T-cell (primary cell): ENCODE measurements around the gene GFAP. TPM values are rescaled to one million over a fixed set of nuclear protein-coding genes. Genes with fewer than 3 reads are reported as not detected.
A peak's percentile ranks its signal among the peaks of the same experiment; 100 is the strongest.

ENCODE experiments used
- ATAC-seq, 4 experiments: fragments of 200-7000 bp in 3 of 4; fragments of 150-1000 bp in 1 of 4; cut with Tn5 transposase; replicated peaks in 1 of 4; 1 replicate in 3 of 4; 2 replicates in 1 of 4; pipeline ENCODE4 v1.10.0; 2021; ENCODE audit warnings: moderate library complexity in 3 of 4, mild to moderate bottlenecking in 2 of 4, moderate number of reproducible peaks in 1 of 4
- CTCF ChIA-PET, 2 donors: fragments of 300-600 bp; sonication (Branson Sonifier 250); formaldehyde crosslinking; loops; one replicate each; lab custom pipeline; 2022; ENCODE audit warnings: antibody characterized with exemption in 2 of 2; lab: Charles Lee
- POLR2A ChIA-PET, 2 donors: fragments of 300-600 bp; sonication (Branson Sonifier 250); formaldehyde crosslinking; loops; one replicate each; lab custom pipeline; 2022; ENCODE audit warnings: antibody characterized with exemption in 2 of 2; lab: Charles Lee
- DNase-seq, 35 experiments: peaks; one replicate each; pipeline versions ENCODE4 v3.0.0 to v3.0.0-alpha.2; 2013 to 2023
- H3K27ac ChIP-seq: one replicate; pipeline ENCODE4 v1.5.1; 2013; ENCODE audit warnings: low read length
- H3K27me3 ChIP-seq, 2 experiments: replicated peaks in 1 of 2; 1 replicate in 1 of 2; 2 replicates in 1 of 2; pipeline versions ENCODE4 v1.6.1 to v1.7.0; 2013; ENCODE audit warnings: low read length in 1 of 2, mixed read lengths in 1 of 2; ENCODE audit not compliant: control insufficient read depth in 2 of 2, insufficient read depth in 2 of 2; ENCODE audit errors: extremely low read depth in 1 of 2
- H3K36me3 ChIP-seq, 2 donors: 1 replicate in 1 of 2; 2 replicates in 1 of 2; pipeline versions ENCODE4 v1.6.1 to v1.7.0; 2013; ENCODE audit warnings: low read length in 1 of 2; ENCODE audit not compliant: control insufficient read depth in 2 of 2, insufficient read depth in 1 of 2; ENCODE audit errors: extremely low read depth in 1 of 2
- H3K4me1 ChIP-seq, 2 experiments: 1 replicate in 1 of 2; 2 replicates in 1 of 2; pipeline versions ENCODE4 v1.6.1 to v1.7.0; 2013; ENCODE audit warnings: low read length in 2 of 2, mixed read lengths in 1 of 2; ENCODE audit not compliant: insufficient read depth in 2 of 2, control insufficient read depth in 1 of 2; ENCODE audit errors: extremely low read depth in 1 of 2
- H3K4me3 ChIP-seq, 2 donors: 1 replicate in 1 of 2; 2 replicates in 1 of 2; pipeline versions ENCODE4 v1.5.1 to v1.7.0; 2013; ENCODE audit warnings: mild to moderate bottlenecking in 2 of 2, low read length in 1 of 2, moderate library complexity in 1 of 2; ENCODE audit not compliant: control insufficient read depth in 1 of 2; ENCODE audit errors: extremely low read depth in 1 of 2
- H3K9me3 ChIP-seq: 2 replicates; pipeline ENCODE4 v1.7.0; 2013
- H3K27ac Mint-ChIP-seq, 2 donors: one replicate each; pipeline ENCODE4 v1.8.0; 2020 to 2021; ENCODE audit warnings: mild to moderate bottlenecking in 2 of 2, mixed read lengths in 2 of 2
- H3K27me3 Mint-ChIP-seq, 2 donors: one replicate each; pipeline ENCODE4 v1.8.0; 2021 to 2022; ENCODE audit warnings: mixed read lengths in 2 of 2
- H3K36me3 Mint-ChIP-seq: one replicate; pipeline ENCODE4 v1.8.0; 2021; ENCODE audit warnings: mixed read lengths
- H3K4me1 Mint-ChIP-seq, 3 donors: one replicate each; pipeline ENCODE4 v1.8.0; 2020 to 2022; ENCODE audit warnings: mixed read lengths in 3 of 3, mild to moderate bottlenecking in 1 of 3
- H3K4me3 Mint-ChIP-seq, 3 donors: one replicate each; pipeline ENCODE4 v1.8.0; 2020 to 2022; ENCODE audit warnings: mild to moderate bottlenecking in 3 of 3, mixed read lengths in 3 of 3, moderate library complexity in 3 of 3
- H3K9me3 Mint-ChIP-seq, 3 donors: one replicate each; pipeline ENCODE4 v1.8.0; 2020 to 2022; ENCODE audit warnings: mixed read lengths in 3 of 3
- WGBS: methylation state at CpG from one replicate; pipeline ENCODE4 v1.1.5; 2013; ENCODE audit warnings: missing lambda C conversion rate; ENCODE audit not compliant: insufficient coverage; 5-methylcytosine and 5-hydroxymethylcytosine counted together
- total RNA-seq, 35 experiments: library from RNA in 6 of 35; stranded (reverse) in 6 of 35; fragments of 120-200 nt in 1 of 35; gene quantifications; one replicate each; pipeline versions ENCODE4 v1.2.1 to v1.2.4 and lab custom pipeline; 2013 to 2026

GFAP gene
- total RNA-seq, 5 donors from 2014 or later (not counting 1 experiment from before 2014, with no cell fraction given) = not detected

DNA sequence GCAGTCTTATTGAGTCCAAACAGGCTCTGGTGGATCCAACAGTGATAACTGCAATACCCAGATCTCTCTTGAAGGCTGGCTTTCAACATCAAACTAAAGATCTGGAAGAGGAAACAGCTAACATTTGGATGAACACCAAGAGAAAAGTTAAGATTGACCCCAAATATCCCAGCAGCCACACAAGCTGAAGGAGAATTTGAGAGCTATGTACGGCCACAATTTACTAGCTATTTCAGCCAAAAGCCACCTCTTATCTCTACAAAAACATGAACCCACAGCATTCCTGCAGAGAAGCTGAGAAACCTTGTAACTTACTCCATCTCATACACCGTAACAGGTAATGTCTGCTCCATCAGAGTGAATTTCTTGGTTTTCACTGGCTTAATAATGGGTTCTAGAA is 30.4 kb downstream of the GFAP start:
- Histone ChIP-seq H3K27me3 (no peaks in the 10 kb centered on the region), H3K4me3 (no peak overlapping the region), H3K27ac (no peak overlapping the region), H3K36me3 (peaks cover 9 to 74% of the 10 kb centered on the region in 2 donors), H3K4me1 (peaks cover 16 to 27% of the 10 kb centered on the region in 2 experiments), H3K9me3 (no peaks in the 10 kb centered on the region)
- WGBS = 100% methylated on average over 1 of the region's 2 CpGs
- Mint-ChIP-seq H3K27me3 (no peaks in the 10 kb centered on the region), H3K27ac (no peak overlapping the region), H3K4me1 (peaks cover 0 to 10% (median 5%) of the 10 kb centered on the region in 3 donors), H3K9me3 (no peaks in the 10 kb centered on the region), H3K4me3 (no peak overlapping the region), H3K36me3 (peaks cover 31% of the 10 kb centered on the region)
- ATAC-seq (no peak), DNase-seq (no peak)
- ChIA-PET CTCF (interaction anchor here in 1 of 2 donors (0.6 kb wide), 1 partner anchor 323 kb away, joined by 3 read pairs; no protein-coding TSS in a partner anchor), POLR2A (no interaction called here)

DNA sequence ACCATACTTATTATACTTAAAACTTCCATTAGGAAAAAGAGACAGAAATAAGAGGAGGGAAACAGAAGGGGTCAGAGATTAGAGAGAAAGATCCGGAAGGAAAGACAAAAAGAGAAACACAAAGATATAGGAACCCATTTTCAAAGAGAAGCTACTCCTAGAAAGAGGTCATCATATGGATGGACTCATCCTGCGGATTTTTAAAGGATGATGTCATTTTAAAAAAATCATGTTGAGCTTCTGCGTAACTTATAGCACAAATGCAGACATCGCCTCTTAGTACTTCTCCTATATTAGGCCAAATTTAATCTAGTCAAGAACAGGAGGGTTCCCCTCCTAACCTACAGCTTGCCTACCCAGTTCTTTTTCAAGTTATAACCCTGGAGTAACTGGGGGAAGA is 34.2 kb downstream of the GFAP start:
- Histone ChIP-seq H3K4me3 (no peak overlapping the region), H3K27ac (no peak overlapping the region), H3K4me1 (no peaks in the 10 kb centered on the region), H3K36me3 (peaks cover 9 to 88% of the 10 kb centered on the region in 2 donors), H3K9me3 (no peaks in the 10 kb centered on the region), H3K27me3 (no peaks in the 10 kb centered on the region)
- ChIA-PET POLR2A (no interaction called here), CTCF (interaction anchor here (0.6 to 1.5 kb wide), 3 partner anchors 106 to 168 kb away, joined by 3 to 5 read pairs (median 3); no protein-coding TSS in a partner anchor)
- Mint-ChIP-seq H3K27ac (no peak overlapping the region), H3K4me3 (no peak overlapping the region), H3K27me3 (no peaks in the 10 kb centered on the region), H3K36me3 (peaks cover 46% of the 10 kb centered on the region), H3K9me3 (no peaks in the 10 kb centered on the region), H3K4me1 (peaks cover 0 to 3% (median 0%) of the 10 kb centered on the region in 3 donors)
- ATAC-seq (no peak), DNase-seq (no peak)
- 100% methylated on average over 1 of the region's 4 CpGs for WGBS

DNA sequence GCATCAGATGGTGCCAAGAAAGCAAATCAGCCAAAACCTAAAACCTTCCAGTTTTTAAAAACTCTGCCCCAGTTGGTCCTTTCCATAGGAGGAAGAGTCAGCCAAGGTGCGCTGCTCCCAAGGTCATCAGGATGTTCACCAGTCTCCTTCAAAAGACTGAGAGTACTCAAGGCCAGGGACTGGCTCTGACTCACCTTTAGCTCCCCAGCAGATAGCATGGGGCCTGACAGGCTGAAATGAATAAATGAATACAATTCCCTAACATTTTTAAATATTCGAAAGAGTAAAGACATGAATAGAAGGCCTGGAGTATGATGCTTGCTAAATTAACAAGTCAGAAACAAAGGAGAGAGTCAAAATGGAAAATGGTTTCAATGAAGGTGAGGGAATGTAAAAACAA is 35.2 kb downstream of the GFAP start:
- ATAC-seq (no peak), DNase-seq (no peak)
- H3K36me3 ChIP-seq = peaks cover 9 to 86% of the 10 kb centered on the region in 2 donors
- no peaks in the 10 kb centered on the region for H3K4me1 ChIP-seq
- no peak overlapping the region for H3K27ac Mint-ChIP-seq
- H3K4me3 Mint-ChIP-seq = no peak overlapping the region
- no peaks in the 10 kb centered on the region for H3K9me3 ChIP-seq
- POLR2A ChIA-PET = no interaction called here
- no CpG with 5 or more reads among the region's 2 CpGs for WGBS
- H3K9me3 Mint-ChIP-seq = no peaks in the 10 kb centered on the region
- H3K27me3 ChIP-seq = no peaks in the 10 kb centered on the region
- H3K4me1 Mint-ChIP-seq = peaks cover 0 to 3% (median 0%) of the 10 kb centered on the region in 3 donors
- peaks cover 50% of the 10 kb centered on the region for H3K36me3 Mint-ChIP-seq
- CTCF ChIA-PET = interaction anchor here in 1 of 2 donors (0.5 to 1.5 kb wide), 2 partner anchors 102 to 140 kb away, joined by 3 read pairs; no protein-coding TSS in a partner anchor
- no peak overlapping the region for H3K4me3 ChIP-seq
- no peaks in the 10 kb centered on the region for H3K27me3 Mint-ChIP-seq
- no peak overlapping the region for H3K27ac ChIP-seq

DNA sequence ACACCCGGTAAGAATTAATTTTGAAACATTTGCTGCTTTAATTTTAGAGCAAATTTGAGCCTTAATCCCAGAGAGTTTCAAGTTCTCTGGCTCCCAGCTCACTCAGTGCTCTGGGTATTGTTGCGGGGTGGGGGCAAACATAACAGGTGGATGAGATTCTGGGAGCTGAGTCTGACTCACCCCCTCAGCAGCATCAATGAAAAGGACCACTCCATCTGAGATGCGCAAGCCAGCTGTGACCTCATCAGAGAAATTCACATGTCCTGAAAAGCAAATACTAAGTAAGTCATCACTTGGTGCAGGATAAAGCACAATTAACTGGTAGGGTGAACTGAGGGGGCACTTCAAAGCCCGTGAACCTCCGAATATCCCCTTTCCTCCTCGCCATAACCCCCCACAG is 35.9 kb downstream of the GFAP start:
- H3K4me1 ChIP-seq = no peaks in the 10 kb centered on the region
- H3K27ac ChIP-seq = no peak overlapping the region
- no peak overlapping the region for H3K4me3 ChIP-seq
- H3K36me3 Mint-ChIP-seq = peaks cover 51% of the 10 kb centered on the region
- ChIA-PET CTCF (interaction anchor here (0.5 to 1.2 kb wide), 3 partner anchors 18 to 335 kb away, joined by 3 to 10 read pairs (median 3); no protein-coding TSS in a partner anchor), POLR2A (no interaction called here)
- WGBS = no CpG with 5 or more reads among the region's 6 CpGs
- H3K4me3 Mint-ChIP-seq = no peak overlapping the region
- H3K36me3 ChIP-seq = peaks cover 9 to 86% of the 10 kb centered on the region in 2 donors
- ATAC-seq (no peak), DNase-seq (no peak)
- no peaks in the 10 kb centered on the region for H3K27me3 ChIP-seq
- H3K9me3 Mint-ChIP-seq = no peaks in the 10 kb centered on the region
- H3K9me3 ChIP-seq = no peaks in the 10 kb centered on the region
- no peaks in the 10 kb centered on the region for H3K27me3 Mint-ChIP-seq
- peaks cover 0 to 3% (median 0%) of the 10 kb centered on the region in 3 donors for H3K4me1 Mint-ChIP-seq
- no peak overlapping the region for H3K27ac Mint-ChIP-seq

DNA sequence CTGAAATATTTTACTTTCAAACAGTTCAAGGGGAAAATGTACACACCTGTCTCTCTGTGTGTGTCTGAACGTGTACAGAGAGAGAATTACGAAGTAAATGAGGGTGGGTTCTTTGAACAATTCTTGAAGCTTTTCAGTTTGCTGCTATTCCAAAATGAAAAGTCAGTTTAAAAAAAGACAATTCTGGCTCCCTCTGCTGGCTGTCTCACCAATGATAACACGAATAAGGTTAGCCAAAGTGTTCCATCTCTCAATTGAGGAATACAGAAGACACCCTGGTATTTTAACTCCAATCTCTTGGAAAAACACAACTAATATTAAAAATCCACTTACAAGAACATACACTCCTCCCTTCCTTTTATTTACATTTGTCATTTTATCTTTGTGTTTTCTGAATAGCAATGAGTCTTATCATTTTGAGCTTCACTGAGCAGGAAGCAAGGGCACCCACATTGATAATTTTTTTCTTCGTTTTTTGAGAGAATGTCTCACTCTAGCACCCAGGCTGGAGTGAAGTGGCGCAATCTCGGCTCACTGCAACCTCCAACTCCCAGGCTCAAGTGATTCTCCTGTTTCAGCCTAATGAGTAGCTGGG is 36.6 kb downstream of the GFAP start:
- DNase-seq (peak in 10 of 35 experiments; percentile 5 to 48 (median 18)), ATAC-seq (no peak)
- peaks cover 52% of the 10 kb centered on the region for H3K36me3 Mint-ChIP-seq
- H3K27me3 Mint-ChIP-seq = no peaks in the 10 kb centered on the region
- H3K4me3 Mint-ChIP-seq = no peak overlapping the region
- 0% methylated on average over 1 of the region's 6 CpGs for WGBS
- no peaks in the 10 kb centered on the region for H3K4me1 ChIP-seq
- no peaks in the 10 kb centered on the region for H3K9me3 ChIP-seq
- CTCF ChIA-PET = interaction anchor here (0.5 to 1.4 kb wide), 5 partner anchors 19 to 336 kb away, joined by 3 to 10 read pairs (median 3); no protein-coding TSS in a partner anchor
- no peak overlapping the region for H3K27ac Mint-ChIP-seq
- no peaks in the 10 kb centered on the region for H3K9me3 Mint-ChIP-seq
- POLR2A ChIA-PET = no interaction called here
- no peak overlapping the region for H3K27ac ChIP-seq
- H3K4me3 ChIP-seq = no peak overlapping the region
- peaks cover 0 to 3% (median 0%) of the 10 kb centered on the region in 3 donors for H3K4me1 Mint-ChIP-seq
- peaks cover 9 to 85% of the 10 kb centered on the region in 2 donors for H3K36me3 ChIP-seq
- H3K27me3 ChIP-seq = no peaks in the 10 kb centered on the region

DNA sequence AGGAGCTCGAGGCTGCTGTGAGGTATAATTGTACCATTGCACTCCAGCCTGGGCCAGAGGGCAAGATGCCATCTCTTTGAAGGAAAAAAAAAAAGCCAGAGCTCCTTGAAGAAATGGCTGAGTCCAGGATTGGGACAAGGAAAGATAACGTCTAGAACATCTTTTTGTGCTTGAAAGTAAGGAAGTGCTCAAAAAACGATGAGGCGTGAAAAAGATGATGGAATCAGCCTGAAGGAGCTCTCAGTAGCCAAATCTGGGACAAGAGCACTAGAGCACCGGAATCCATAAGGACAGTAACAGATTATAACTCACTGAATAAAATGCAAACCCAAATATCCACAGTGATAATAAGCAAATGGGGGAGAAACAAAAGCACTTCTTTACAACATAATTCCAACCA is 38.2 kb downstream of the GFAP start:
- Mint-ChIP-seq H3K4me3 (no peak overlapping the region), H3K4me1 (peaks cover 0 to 3% (median 0%) of the 10 kb centered on the region in 3 donors), H3K27ac (no peak overlapping the region), H3K36me3 (peaks cover 46% of the 10 kb centered on the region), H3K27me3 (no peaks in the 10 kb centered on the region), H3K9me3 (no peaks in the 10 kb centered on the region)
- peaks cover 2 to 83% of the 10 kb centered on the region in 2 donors for H3K36me3 ChIP-seq
- ATAC-seq (no peak), DNase-seq (no peak)
- H3K27ac ChIP-seq = no peak overlapping the region
- no peak overlapping the region for H3K4me3 ChIP-seq
- H3K9me3 ChIP-seq = no peaks in the 10 kb centered on the region
- CTCF ChIA-PET = interaction anchor here (0.6 kb wide), 3 partner anchors 14 to 1079 kb away, joined by 3 to 4 read pairs (median 3); no protein-coding TSS in a partner anchor
- WGBS = 86% methylated on average over 2 of the region's 5 CpGs
- H3K27me3 ChIP-seq = no peaks in the 10 kb centered on the region
- no peaks in the 10 kb centered on the region for H3K4me1 ChIP-seq
- POLR2A ChIA-PET = interaction anchor here in 1 of 2 donors (0.7 kb wide), 1 partner anchor 804 kb away, joined by 8 read pairs; no protein-coding TSS in a partner anchor
